GM13977 (cell line): Measurements from ENCODE around the gene DNAJB9.

ENCODE experiments used
- DNase-seq: peaks from one replicate; pipeline ENCODE4 v3.0.0; 2012; ENCODE audit warnings: low spot score
- CTCF ChIP-seq: IDR thresholded peaks from 2 replicates; pipeline ENCODE4 v1.5.1; 2012; ENCODE audit warnings: mild to moderate bottlenecking, control low read depth; ENCODE audit not compliant: insufficient read depth; ENCODE audit errors: extremely low read depth, missing control alignments
- in situ Hi-C: fragments of 300-500 bp; cut with MboI; formaldehyde crosslinking; loops from one replicate; pipeline ENCODE4 v1.12.0; 2022; ENCODE audit warnings: low sequenced_read_pairs, low pct_unique_long_range_greater_than_20kb, mixed read lengths, inconsistent platforms; ENCODE audit not compliant: unreplicated experiment

Gene DNAJB9

GRCh38 chr7:108581655-108582491 lies 12.2 kb downstream of the DNAJB9 start:
- TF ChIP-seq CTCF, result no peak
- in situ Hi-C loops, result no loop called here

GRCh38 chr7:108584211-108584610 lies 14.5 kb downstream of the DNAJB9 start:
- TF ChIP-seq CTCF, result no peak
- in situ Hi-C loops, result no loop called here
- no peak for DNase-seq

More at GRCh38 chr7:108581655-108582491, 12.2 kb downstream of the DNAJB9 start:
- DNase-seq, result no peak

- TF ChIP-seq CTCF, result no peak
- DNase-seq, result no peak
- in situ Hi-C loops, result no loop called here
Observed at GRCh38 chr7:108585843-108586242, 16.2 kb downstream of the DNAJB9 start.

- DNase-seq, result no peak
- no peak for TF ChIP-seq CTCF
- in situ Hi-C loops, result no loop called here
Observed at GRCh38 chr7:108586274-108586710, 16.6 kb downstream of the DNAJB9 start.

- DNase-seq, result no peak
- in situ Hi-C loops, result no loop called here
- TF ChIP-seq CTCF, result no peak
Observed at GRCh38 chr7:108589199-108589598, 19.5 kb downstream of the DNAJB9 start.

- TF ChIP-seq CTCF, result no peak
- DNase-seq, result no peak
- in situ Hi-C loops, result no loop called here
Observed at GRCh38 chr7:108589874-108590273, 20.2 kb downstream of the DNAJB9 start.

GRCh38 chr7:108590606-108591005 lies 20.9 kb downstream of the DNAJB9 start:
- DNase-seq, result no peak

More at GRCh38 chr7:108590606-108591005, 20.9 kb downstream of the DNAJB9 start:
- TF ChIP-seq CTCF, result no peak
- in situ Hi-C loops, result no loop called here
